Vagina (tissue), 2 donors: ENCODE data around the gene CYBC1. TPM values are rescaled to one million over a fixed set of nuclear protein-coding genes. Genes with fewer than 3 reads are reported as not detected.
"Not testable (repeated sequence)": the region's sequence is repeated elsewhere in the genome, so short reads cannot be mapped to it uniquely, and the experiment has no call there.

Source experiments
- DNase-seq, 2 donors: peaks; one replicate each; pipeline ENCODE4 v3.0.0-alpha.2; 2017; ENCODE audit errors: extremely low spot score in 2 of 2
- H3K27ac ChIP-seq: fragments of 200-600 bp; sonication (generic); one replicate; pipeline ENCODE4 v1.5.1; 2019
- H3K27me3 ChIP-seq: fragments of 200-600 bp; sonication (generic); one replicate; pipeline ENCODE4 v1.5.1; 2019
- H3K36me3 ChIP-seq, 2 donors: fragments of 200-600 bp; sonication (generic); one replicate each; pipeline ENCODE4 v1.5.1; 2017 to 2019
- H3K4me1 ChIP-seq: fragments of 200-600 bp; sonication (generic); one replicate; pipeline ENCODE4 v1.5.1; 2019
- H3K4me3 ChIP-seq, 2 donors: fragments of 200-600 bp; sonication (generic); 1 replicate in 1 of 2; 2 replicates in 1 of 2; pipeline ENCODE4 v1.5.1; 2016 to 2019
- H3K9me3 ChIP-seq: fragments of 200-600 bp; sonication (generic); one replicate; pipeline ENCODE4 v1.5.1; 2019
- POLR2A ChIP-seq, 2 donors: fragments of 450-650 bp; IDR thresholded peaks; one replicate each; pipeline ENCODE4 v1.6.1; 2017; ENCODE audit warnings: antibody characterized with exemption in 2 of 2, mild to moderate bottlenecking in 2 of 2, moderate library complexity in 2 of 2
- POLR2AphosphoS5 ChIP-seq, 2 donors: sonication (generic); formaldehyde crosslinking; IDR thresholded peaks; one replicate each; pipeline ENCODE4 v1.9.0; 2017; ENCODE audit warnings: antibody characterized with exemption in 2 of 2, mild to moderate bottlenecking in 2 of 2, low read depth in 1 of 2; ENCODE audit not compliant: insufficient read depth in 1 of 2
- intact Hi-C: fragments of 100-400 bp; cut with DNase I; formaldehyde crosslinking; loops from one replicate; pipeline ENCODE4 v1.15.1; 2023
- total RNA-seq: library from RNA; depleted of rRNA; stranded (reverse); fragments of >200 nt; gene quantifications from one replicate; pipeline ENCODE4 v1.2.3, GENCODE V29; 2016
- TF ChIP-seq, protein P1 (sequence below), 3 experiments: fragments of 450-650 bp in 2 of 3; fragments of 200-600 bp in 1 of 3; sonication (generic) in 1 of 3; IDR thresholded peaks; one replicate each; pipeline ENCODE4 v1.5.1; 2017 to 2019; ENCODE audit warnings: antibody characterized with exemption in 3 of 3, mild to moderate bottlenecking in 2 of 3, moderate library complexity in 2 of 3

Gene CYBC1
- total RNA-seq, 1 donor from 2014 or later, result 51.6 TPM

DNA sequence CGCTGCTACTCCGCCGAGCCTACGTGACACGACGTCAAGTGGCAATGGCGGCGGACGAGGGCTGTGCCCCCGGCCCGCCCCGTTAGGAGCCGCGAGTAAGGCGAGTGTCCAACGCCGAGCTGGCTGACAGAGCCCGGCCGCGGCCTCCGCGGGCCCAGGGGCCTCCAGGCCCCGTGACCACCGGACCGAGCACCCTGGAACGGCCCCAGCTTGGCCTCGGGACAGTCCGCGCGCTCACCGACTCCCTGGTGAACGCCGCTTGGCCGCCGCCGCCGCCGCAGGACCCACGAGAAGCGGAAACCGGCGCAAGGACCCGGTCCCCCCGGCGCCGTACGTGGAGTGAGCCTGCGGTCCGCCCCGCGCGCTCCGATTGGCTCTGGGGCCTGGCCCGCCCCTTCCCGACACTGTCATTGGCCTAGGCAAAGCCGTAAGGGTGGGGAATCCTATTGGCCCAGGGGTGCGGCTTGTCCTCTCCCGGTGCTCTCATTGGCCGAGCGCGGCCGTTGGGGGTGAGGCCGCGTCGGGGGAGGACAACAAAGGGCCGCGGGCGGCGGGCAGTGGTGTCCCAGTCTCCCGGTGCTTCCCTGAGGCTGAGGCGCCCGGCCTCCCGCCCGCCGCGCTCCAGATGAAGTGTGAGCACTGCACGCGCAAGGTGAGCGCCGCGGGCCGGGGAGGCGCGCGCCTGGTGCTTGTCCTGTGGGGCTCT is 7.8 kb upstream of the CYBC1 start, which contains the start of gene NARF:
TSS of gene NARF (plus strand) at position 563 of the 706 bp plus-strand sequence. CDS start at position 626, 63 bp downstream.
- H3K4me1 ChIP-seq, result peaks cover 19% of the 10 kb centered on the region
- TF ChIP-seq, protein P1, sequence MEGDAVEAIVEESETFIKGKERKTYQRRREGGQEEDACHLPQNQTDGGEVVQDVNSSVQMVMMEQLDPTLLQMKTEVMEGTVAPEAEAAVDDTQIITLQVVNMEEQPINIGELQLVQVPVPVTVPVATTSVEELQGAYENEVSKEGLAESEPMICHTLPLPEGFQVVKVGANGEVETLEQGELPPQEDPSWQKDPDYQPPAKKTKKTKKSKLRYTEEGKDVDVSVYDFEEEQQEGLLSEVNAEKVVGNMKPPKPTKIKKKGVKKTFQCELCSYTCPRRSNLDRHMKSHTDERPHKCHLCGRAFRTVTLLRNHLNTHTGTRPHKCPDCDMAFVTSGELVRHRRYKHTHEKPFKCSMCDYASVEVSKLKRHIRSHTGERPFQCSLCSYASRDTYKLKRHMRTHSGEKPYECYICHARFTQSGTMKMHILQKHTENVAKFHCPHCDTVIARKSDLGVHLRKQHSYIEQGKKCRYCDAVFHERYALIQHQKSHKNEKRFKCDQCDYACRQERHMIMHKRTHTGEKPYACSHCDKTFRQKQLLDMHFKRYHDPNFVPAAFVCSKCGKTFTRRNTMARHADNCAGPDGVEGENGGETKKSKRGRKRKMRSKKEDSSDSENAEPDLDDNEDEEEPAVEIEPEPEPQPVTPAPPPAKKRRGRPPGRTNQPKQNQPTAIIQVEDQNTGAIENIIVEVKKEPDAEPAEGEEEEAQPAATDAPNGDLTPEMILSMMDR (IDR thresholded peaks at IDR 0.05), result no peak
- TF ChIP-seq POLR2A (IDR thresholded peaks at IDR 0.05) (peak; percentile 86 to 94), POLR2AphosphoS5 (IDR thresholded peaks at IDR 0.05; ENCODE audit: insufficient read depth in 1 of 2, low read depth in 1 of 2) (peak in 1 of 2 donors; percentile 99)
- peak within 1 kb of the TSS; percentile 56 to 94 for H3K4me3 ChIP-seq
- H3K9me3 ChIP-seq, result no peaks in the 10 kb centered on the region
- H3K27ac ChIP-seq, result peak within 1 kb of the TSS; percentile 100
- H3K27me3 ChIP-seq, result no peaks in the 10 kb centered on the region
- peak in 1 of 2 donors; percentile 99 for DNase-seq
- intact Hi-C loops, result loop anchor here (5.0 kb wide), 1 partner anchor 39 kb away; no protein-coding TSS in a partner anchor
- H3K36me3 ChIP-seq, result peaks cover 0 to 12% of the 10 kb centered on the region in 2 donors

DNA sequence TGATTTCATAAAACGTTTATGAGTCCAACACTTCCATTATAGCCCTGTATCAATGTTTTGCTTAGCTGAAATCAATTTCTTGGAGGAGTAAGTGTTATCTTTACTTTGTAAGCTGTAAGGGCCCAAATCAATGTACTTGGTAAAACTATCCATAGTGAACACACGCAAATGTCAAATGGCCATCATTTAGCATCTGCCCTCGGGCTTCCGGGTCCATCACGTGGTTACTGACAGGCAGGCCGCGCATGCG is 7.3 kb upstream of the CYBC1 start:
- TF ChIP-seq POLR2A (IDR thresholded peaks at IDR 0.05) (no peak), POLR2AphosphoS5 (IDR thresholded peaks at IDR 0.05; ENCODE audit: insufficient read depth in 1 of 2, low read depth in 1 of 2) (peak in 1 of 2 donors; percentile 78)
- TF ChIP-seq, protein P1 (IDR thresholded peaks at IDR 0.05), result no peak
- Histone ChIP-seq H3K4me1 (peaks cover 19% of the 10 kb centered on the region), H3K9me3 (no peaks in the 10 kb centered on the region), H3K27ac (peak overlapping the region; percentile 100), H3K4me3 (peak overlapping the region; percentile 56 to 94), H3K36me3 (peaks cover 0 to 8% of the 10 kb centered on the region in 2 donors), H3K27me3 (no peaks in the 10 kb centered on the region)
- intact Hi-C loops, result loop anchor here (5.0 kb wide), 1 partner anchor 39 kb away; no protein-coding TSS in a partner anchor
- DNase-seq, result no peak

DNA sequence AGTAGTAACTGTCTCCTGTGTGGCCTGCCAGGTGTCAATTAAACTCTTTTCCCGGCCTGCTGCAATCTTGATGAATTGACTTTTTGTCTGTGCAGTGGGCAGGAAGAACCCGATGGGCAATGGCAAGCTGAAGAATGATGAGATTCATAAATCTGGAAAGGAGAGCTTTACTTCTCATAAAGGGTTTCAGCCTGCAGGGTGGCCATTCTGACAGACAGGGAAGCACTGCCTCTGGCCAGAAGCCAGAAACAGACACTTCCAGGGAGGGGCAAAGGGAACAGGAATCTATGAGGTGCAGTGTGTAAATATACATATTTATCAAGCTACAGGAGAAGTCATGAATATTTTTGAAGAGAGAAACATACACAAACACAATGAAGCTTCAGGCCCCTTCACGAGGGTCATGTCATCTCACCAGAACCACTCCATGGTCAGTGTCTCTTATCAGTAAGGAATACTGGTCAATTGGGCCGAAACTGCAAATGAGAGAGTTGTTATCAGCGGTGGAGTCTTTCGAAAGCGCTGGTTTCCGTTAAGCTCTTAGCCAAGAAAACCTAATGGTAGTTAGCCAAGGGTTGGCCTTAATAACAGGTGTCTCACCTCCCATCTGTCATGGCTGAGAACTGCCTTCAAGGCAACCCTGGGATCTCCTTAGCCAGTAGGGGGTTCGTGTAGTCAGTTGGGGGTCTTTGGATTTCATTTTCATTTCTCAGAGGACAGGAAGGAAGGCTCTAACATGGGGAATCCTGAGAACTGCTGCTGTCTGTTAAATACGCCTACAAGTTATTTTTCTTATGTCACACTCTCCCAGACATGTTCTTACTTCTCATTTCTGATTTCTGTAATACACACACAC is 6.7 kb upstream of the CYBC1 start:
- peak in 1 of 2 donors; percentile 87 for DNase-seq
- intact Hi-C loops, result loop anchor here (5.0 kb wide), 1 partner anchor 40 kb away; no protein-coding TSS in a partner anchor
- TF ChIP-seq POLR2AphosphoS5 (IDR thresholded peaks at IDR 0.05; ENCODE audit: insufficient read depth in 1 of 2, low read depth in 1 of 2) (no peak), POLR2A (IDR thresholded peaks at IDR 0.05) (no peak)
- TF ChIP-seq, protein P1 (IDR thresholded peaks at IDR 0.05), result no peak
- Histone ChIP-seq H3K27ac (peak overlapping the region; percentile 100), H3K36me3 (peaks cover 0 to 2% of the 10 kb centered on the region in 2 donors), H3K9me3 (no peaks in the 10 kb centered on the region), H3K4me1 (peaks cover 19% of the 10 kb centered on the region), H3K27me3 (no peaks in the 10 kb centered on the region), H3K4me3 (peak overlapping the region; percentile 56 to 94)

GRCh38 chr17:82453706-82454105 is 3.2 kb upstream of the CYBC1 start:
- H3K27me3 ChIP-seq, H3K27ac ChIP-seq, H3K36me3 ChIP-seq, H3K4me3 ChIP-seq, H3K9me3 ChIP-seq, intact Hi-C loops, DNase-seq: not testable (repeated sequence)
- peaks cover 34% of the 10 kb centered on the region for H3K4me1 ChIP-seq

GRCh38 chr17:82453151-82453550 is 2.6 kb upstream of the CYBC1 start:
- H3K9me3 ChIP-seq, H3K36me3 ChIP-seq, intact Hi-C loops, DNase-seq, H3K27me3 ChIP-seq, H3K27ac ChIP-seq, H3K4me3 ChIP-seq: not testable (repeated sequence)
- H3K4me1 ChIP-seq, result peaks cover 34% of the 10 kb centered on the region
